Measurements from ENCODE around the gene GDF2.

Gene GDF2

GRCh38 chr10:47295411-47295810 lies 26.8 kb upstream of the GDF2 start:
- H3K4me1 ChIP-seq = no peaks in the 10 kb centered on the region
- H3K4me2 ChIP-seq (ENCODE audit: low read length) = no peak overlapping the region
- no peak overlapping the region for H3K27ac ChIP-seq
- H3K9ac ChIP-seq = no peak overlapping the region
- H3K79me2 ChIP-seq = no peaks in the 10 kb centered on the region
- H3K36me3 ChIP-seq (ENCODE audit: control insufficient read depth, insufficient read depth, low read length) = no peaks in the 10 kb centered on the region
- H3K9me3 ChIP-seq (ENCODE audit: control insufficient read depth, low read length) = no peaks in the 10 kb centered on the region
- no peak overlapping the region for H3K4me3 ChIP-seq (ENCODE audit: low read depth, low read length)
- H3K27me3 ChIP-seq (ENCODE audit: control insufficient read depth, insufficient read depth, low read length) = no peaks in the 10 kb centered on the region
- H2AFZ ChIP-seq = no peak overlapping the region
- no peak for TF ChIP-seq CTCF (IDR thresholded peaks at IDR 0.05)

GRCh38 chr10:47296156-47296894 lies 25.9 kb upstream of the GDF2 start:
- H2AFZ ChIP-seq = no peak overlapping the region
- no peaks in the 10 kb centered on the region for H3K4me1 ChIP-seq
- H3K9me3 ChIP-seq (ENCODE audit: control insufficient read depth, low read length) = no peaks in the 10 kb centered on the region
- H3K4me3 ChIP-seq (ENCODE audit: low read depth, low read length) = no peak overlapping the region
- H3K36me3 ChIP-seq (ENCODE audit: control insufficient read depth, insufficient read depth, low read length) = no peaks in the 10 kb centered on the region
- no peak overlapping the region for H3K4me2 ChIP-seq (ENCODE audit: low read length)
- no peak overlapping the region for H3K27ac ChIP-seq
- no peak overlapping the region for H3K9ac ChIP-seq
- TF ChIP-seq CTCF (IDR thresholded peaks at IDR 0.05) = no peak
- H3K27me3 ChIP-seq (ENCODE audit: control insufficient read depth, insufficient read depth, low read length) = no peaks in the 10 kb centered on the region
- no peaks in the 10 kb centered on the region for H3K79me2 ChIP-seq

- Histone ChIP-seq H3K36me3 (ENCODE audit: control insufficient read depth, insufficient read depth, low read length) (no peaks in the 10 kb centered on the region), H3K9ac (no peak overlapping the region), H3K27ac (no peak overlapping the region), H3K27me3 (ENCODE audit: control insufficient read depth, insufficient read depth, low read length) (no peaks in the 10 kb centered on the region), H3K4me1 (no peaks in the 10 kb centered on the region), H3K4me3 (ENCODE audit: low read depth, low read length) (no peak overlapping the region), H3K79me2 (no peaks in the 10 kb centered on the region), H3K9me3 (ENCODE audit: control insufficient read depth, low read length) (no peaks in the 10 kb centered on the region), H3K4me2 (ENCODE audit: low read length) (no peak overlapping the region), H2AFZ (no peak overlapping the region)
- TF ChIP-seq CTCF (IDR thresholded peaks at IDR 0.05) = no peak
Observed at GRCh38 chr10:47296941-47297340, 25.3 kb upstream of the GDF2 start.

- Histone ChIP-seq H3K4me3 (ENCODE audit: low read depth, low read length) (no peak overlapping the region), H3K27ac (no peak overlapping the region), H2AFZ (no peak overlapping the region), H3K27me3 (ENCODE audit: control insufficient read depth, insufficient read depth, low read length) (no peaks in the 10 kb centered on the region), H3K79me2 (no peaks in the 10 kb centered on the region), H3K4me1 (no peaks in the 10 kb centered on the region), H3K4me2 (ENCODE audit: low read length) (no peak overlapping the region), H3K36me3 (ENCODE audit: control insufficient read depth, insufficient read depth, low read length) (no peaks in the 10 kb centered on the region), H3K9ac (no peak overlapping the region), H3K9me3 (ENCODE audit: control insufficient read depth, low read length) (no peaks in the 10 kb centered on the region)
- no peak for TF ChIP-seq CTCF (IDR thresholded peaks at IDR 0.05)
Observed at GRCh38 chr10:47297866-47298540, 24.3 kb upstream of the GDF2 start.
